LNCaP clone FGC (cell line): ENCODE data around the gene NAALADL2.

Experiments used
- DNase-seq: peaks from one replicate; pipeline ENCODE4 v3.0.0-alpha.2; 2011; ENCODE audit warnings: low read depth
- H3K4me3 ChIP-seq: 2 replicates; pipeline ENCODE4 v1.5.1; 2011; ENCODE audit warnings: mild to moderate bottlenecking, low read depth, low read length, control low read depth
- TF ChIP-seq, protein P1 (sequence below): IDR thresholded peaks from 2 replicates; pipeline ENCODE4 v1.5.1; 2012; ENCODE audit warnings: mild to moderate bottlenecking; ENCODE audit not compliant: control insufficient read depth, insufficient read depth; ENCODE audit errors: extremely low read depth

Gene NAALADL2

DNA sequence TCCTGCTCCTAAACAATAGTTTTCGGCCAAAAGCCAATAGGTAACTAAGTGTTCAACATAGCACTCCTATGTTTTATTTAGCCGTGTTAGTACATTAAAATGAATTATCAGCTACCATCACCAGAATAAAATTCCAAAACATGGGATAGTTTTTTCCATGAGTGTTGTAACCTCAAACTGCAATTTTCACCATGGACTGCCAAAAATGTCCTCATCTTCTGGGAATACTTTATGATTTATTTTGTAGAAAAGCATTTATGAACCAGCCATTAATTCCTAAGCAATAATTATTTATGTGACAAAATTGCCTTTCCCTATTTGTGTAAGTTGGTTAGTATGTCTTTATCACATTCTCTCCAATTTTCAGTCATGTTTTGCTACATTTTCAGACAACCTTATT is 438.1 kb downstream of the NAALADL2 start:
- TF ChIP-seq, protein P1, sequence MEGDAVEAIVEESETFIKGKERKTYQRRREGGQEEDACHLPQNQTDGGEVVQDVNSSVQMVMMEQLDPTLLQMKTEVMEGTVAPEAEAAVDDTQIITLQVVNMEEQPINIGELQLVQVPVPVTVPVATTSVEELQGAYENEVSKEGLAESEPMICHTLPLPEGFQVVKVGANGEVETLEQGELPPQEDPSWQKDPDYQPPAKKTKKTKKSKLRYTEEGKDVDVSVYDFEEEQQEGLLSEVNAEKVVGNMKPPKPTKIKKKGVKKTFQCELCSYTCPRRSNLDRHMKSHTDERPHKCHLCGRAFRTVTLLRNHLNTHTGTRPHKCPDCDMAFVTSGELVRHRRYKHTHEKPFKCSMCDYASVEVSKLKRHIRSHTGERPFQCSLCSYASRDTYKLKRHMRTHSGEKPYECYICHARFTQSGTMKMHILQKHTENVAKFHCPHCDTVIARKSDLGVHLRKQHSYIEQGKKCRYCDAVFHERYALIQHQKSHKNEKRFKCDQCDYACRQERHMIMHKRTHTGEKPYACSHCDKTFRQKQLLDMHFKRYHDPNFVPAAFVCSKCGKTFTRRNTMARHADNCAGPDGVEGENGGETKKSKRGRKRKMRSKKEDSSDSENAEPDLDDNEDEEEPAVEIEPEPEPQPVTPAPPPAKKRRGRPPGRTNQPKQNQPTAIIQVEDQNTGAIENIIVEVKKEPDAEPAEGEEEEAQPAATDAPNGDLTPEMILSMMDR: no peak
- no peak overlapping the region for H3K4me3 ChIP-seq
- no peak for DNase-seq

DNA sequence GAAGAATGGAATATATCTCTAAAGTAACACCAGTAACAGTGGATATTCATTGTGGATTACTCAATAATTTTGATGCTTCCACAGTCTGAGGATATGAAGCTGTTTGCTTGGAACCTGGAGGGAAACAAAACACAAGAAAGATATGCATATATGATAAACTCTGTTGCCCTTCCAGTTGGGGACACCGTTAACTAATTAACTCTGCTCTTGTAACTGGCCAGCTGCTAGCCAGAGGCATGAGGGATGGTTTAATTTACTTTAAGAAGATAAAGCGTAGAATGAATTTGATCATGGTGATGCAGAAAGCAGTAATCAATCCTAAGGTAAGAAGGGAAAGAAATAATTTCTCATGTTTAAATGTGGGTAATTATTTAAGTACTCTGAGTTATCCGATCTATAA is 442.6 kb downstream of the NAALADL2 start:
- TF ChIP-seq, protein P1: no peak
- no peak overlapping the region for H3K4me3 ChIP-seq
- DNase-seq: no peak

DNA sequence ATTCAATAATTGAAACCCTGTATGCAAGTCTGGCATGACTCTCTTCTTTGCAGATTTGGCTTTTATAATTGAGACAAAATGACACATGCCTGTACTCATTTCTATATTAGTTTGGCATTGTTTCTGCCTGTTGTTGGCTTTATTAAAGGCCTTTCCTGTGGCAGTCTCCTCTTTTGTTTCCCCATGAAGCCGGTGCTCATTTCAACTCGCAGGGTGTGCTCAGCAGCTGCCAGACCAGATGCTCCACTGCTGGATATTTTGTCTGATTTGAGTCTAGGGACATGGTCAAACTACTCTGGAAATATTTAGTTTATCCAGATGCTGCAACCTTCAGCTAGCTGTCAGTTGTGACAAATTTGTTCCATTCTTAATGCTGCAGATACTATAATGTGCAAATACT is 445.3 kb downstream of the NAALADL2 start:
- TF ChIP-seq, protein P1: no peak
- DNase-seq: no peak
- no peak overlapping the region for H3K4me3 ChIP-seq

DNA sequence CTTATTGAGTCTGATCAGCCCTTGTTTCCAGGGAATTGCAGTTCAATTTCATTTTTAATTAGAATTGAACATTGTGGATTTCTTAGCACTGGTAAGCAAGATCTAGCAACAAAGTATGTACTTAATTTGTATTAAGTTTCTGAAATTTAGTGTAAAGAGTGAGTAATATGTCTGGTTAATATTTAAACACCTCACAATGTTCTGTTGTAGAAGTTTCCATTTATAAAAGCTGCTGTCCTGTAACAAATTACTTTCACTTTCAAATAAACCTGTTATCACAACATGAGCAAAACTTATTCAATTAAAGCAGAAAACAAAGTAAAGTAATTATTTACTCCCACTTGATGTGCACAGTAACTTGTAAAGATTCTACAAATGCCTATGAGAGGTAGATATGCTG is 448.5 kb downstream of the NAALADL2 start:
- TF ChIP-seq, protein P1: no peak
- no peak overlapping the region for H3K4me3 ChIP-seq
- DNase-seq: no peak

DNA sequence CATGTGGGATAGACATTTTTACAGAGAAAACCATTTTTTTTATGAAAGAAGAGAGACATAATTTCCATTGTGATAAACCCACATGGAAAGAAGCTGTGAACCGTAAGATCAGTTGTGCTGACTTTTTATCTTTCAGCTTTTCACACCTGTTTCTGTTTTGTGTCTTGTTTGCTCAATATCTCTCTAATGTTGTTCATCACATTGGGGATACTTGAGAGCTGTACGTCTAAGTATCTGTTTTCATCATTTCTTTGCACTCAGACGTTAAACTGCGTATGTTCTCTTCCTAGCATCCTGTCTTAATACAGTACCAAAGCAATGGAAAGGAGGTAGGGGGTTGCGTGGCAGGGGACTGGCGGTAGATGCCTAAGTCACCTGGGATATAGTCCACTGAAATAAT is 449.0 kb downstream of the NAALADL2 start:
- TF ChIP-seq, protein P1: no peak
- no peak overlapping the region for H3K4me3 ChIP-seq
- DNase-seq: no peak

DNA sequence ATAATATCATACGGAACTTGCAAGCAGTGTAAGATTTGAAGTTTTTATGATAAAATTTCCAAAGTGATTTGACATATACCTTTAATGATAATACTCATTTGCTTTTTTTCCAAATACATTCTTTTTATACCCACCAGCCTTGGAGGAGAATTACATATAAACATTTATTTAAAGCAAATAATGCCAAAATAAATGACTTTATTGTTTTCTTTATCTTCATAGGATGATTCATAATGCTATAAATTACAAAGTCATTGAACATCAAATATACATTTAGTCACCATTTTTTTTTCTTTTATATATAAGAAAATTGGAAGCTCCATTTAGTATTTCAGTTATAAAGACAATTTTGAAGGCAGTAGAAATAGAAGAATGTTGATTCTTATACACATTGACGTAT is 450.9 kb downstream of the NAALADL2 start:
- no peak overlapping the region for H3K4me3 ChIP-seq
- peak; percentile 65 for DNase-seq
- TF ChIP-seq, protein P1: no peak

DNA sequence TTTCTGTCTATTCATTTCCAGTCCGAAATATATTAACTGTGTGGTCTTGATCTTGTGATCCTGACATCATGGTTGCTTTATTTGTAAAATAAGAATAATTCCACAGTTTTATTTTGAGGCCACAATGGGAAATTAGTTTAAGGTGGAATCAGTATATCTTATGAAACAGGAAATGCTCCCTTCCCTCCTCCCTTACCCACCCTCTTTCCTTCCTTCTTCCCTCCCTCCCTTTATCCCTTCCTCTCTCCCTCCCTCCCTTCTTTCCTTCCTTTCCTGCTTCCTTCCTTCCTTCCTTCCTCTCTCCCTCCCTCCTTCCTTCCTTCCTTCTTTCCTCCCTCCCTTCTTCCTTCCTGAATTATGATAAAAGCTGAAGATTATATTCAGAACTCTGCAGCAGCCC is 452.3 kb downstream of the NAALADL2 start:
- no peak for DNase-seq
- no peak overlapping the region for H3K4me3 ChIP-seq
- TF ChIP-seq, protein P1: no peak
